Panc1 (cell line): ENCODE data around the gene TANGO6.

Experiments used
- CTCF ChIP-seq: fragments of 450-650 bp; IDR thresholded peaks from 2 replicates; pipeline ENCODE4 v1.5.1; 2017; ENCODE audit warnings: mild to moderate bottlenecking
- POLR2AphosphoS5 ChIP-seq: IDR thresholded peaks from 2 replicates; pipeline ENCODE4 v1.6.1; 2012; ENCODE audit warnings: mild to moderate bottlenecking, low read depth, low read length, moderate library complexity
- REST ChIP-seq, 2 experiments: IDR thresholded peaks; 2 replicates each; pipeline ENCODE4 v1.6.1; 2011 to 2012; ENCODE audit warnings: low read depth in 2 of 2, control low read depth in 1 of 2, low read length in 1 of 2, mild to moderate bottlenecking in 1 of 2, moderate library complexity in 1 of 2; ENCODE audit not compliant: insufficient read depth in 1 of 2
- SIN3A ChIP-seq: IDR thresholded peaks from 2 replicates; pipeline ENCODE4 v1.6.1; 2012; ENCODE audit warnings: low read depth, mild to moderate bottlenecking, low read length, moderate library complexity, borderline replicate concordance; ENCODE audit not compliant: insufficient read depth
- TCF7L2 ChIP-seq: IDR thresholded peaks from 2 replicates; pipeline ENCODE4 v1.6.1; 2011; ENCODE audit warnings: mild to moderate bottlenecking, low read depth, low read length, inconsistent platforms

DNA sequence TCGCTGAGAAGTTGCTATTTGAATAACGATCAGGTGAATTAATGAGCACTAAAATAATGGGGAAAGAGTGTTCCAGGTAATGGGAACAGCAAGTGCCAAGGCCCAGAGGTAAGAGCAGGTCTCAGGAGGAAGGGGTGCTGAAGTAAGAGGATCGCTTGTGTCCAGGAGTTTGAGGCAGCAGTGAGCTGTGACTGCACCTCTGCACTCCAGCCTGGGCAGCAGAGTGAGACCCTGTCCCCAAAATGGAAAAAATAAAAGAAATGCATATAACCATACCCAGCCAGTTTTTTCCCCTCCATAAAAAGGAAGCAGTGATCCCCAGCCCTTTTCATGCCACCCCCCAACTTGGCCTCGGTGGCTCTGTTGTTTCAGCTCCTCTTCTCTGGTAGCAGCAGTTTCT, 245.4 kb downstream of the TANGO6 start:
- no peak for TF ChIP-seq POLR2AphosphoS5
- no peak for TF ChIP-seq CTCF
- no peak for TF ChIP-seq REST (IDR thresholded peaks at IDR 0.05; ENCODE audit: insufficient read depth in 1 of 2, low read depth in 2 of 2, low read length in 1 of 2)
- TF ChIP-seq TCF7L2 = no peak
- TF ChIP-seq SIN3A = no peak
